WTC11 (cell line): ENCODE data around the gene CGRRF1. TPM values are rescaled to one million over a fixed set of nuclear protein-coding genes. Genes with fewer than 3 reads are reported as not detected.

Source experiments
- ATAC-seq: fragments of 200-7000 bp; cut with Tn5 transposase; 2 replicates; pipeline ENCODE4 v1.10.0; 2021; ENCODE audit warnings: mild to moderate bottlenecking, moderate library complexity
- CTCF ChIA-PET: fragments of 300-600 bp; sonication (Branson Sonifier 250); formaldehyde crosslinking; loops from one replicate; lab custom pipeline; 2021; ENCODE audit warnings: antibody characterized with exemption; lab: Charles Lee
- POLR2A ChIA-PET: fragments of 350-600 bp; sonication (Branson Sonifier 250); formaldehyde crosslinking; loops from one replicate; lab custom pipeline; 2021; ENCODE audit warnings: antibody characterized with exemption; lab: Charles Lee
- DNase-seq: peaks from one replicate; pipeline ENCODE4 v3.0.0; 2021; ENCODE audit warnings: low spot score
- H3K27ac Mint-ChIP-seq: 2 replicates; pipeline ENCODE4 v1.8.0; 2021; ENCODE audit warnings: mixed read lengths
- H3K27me3 Mint-ChIP-seq: 2 replicates; pipeline ENCODE4 v1.8.0; 2021; ENCODE audit warnings: low read depth, mild to moderate bottlenecking, moderate library complexity, mixed read lengths
- H3K36me3 Mint-ChIP-seq: 2 replicates; pipeline ENCODE4 v1.8.0; 2021; ENCODE audit warnings: mixed read lengths
- H3K4me1 Mint-ChIP-seq: 2 replicates; pipeline ENCODE4 v1.8.0; 2022; ENCODE audit warnings: mixed read lengths
- H3K4me3 Mint-ChIP-seq: 2 replicates; pipeline ENCODE4 v1.8.0; 2021; ENCODE audit warnings: mild to moderate bottlenecking, moderate library complexity, mixed read lengths
- H3K9me3 Mint-ChIP-seq: 2 replicates; pipeline ENCODE4 v1.8.0; 2021; ENCODE audit warnings: mixed read lengths
- AR ChIP-seq: fragments of 250-450 bp; sonication (Bioruptor Pico); IDR thresholded peaks from 2 replicates; pipeline ENCODE4 v1.9.0; 2021; ENCODE audit warnings: mild to moderate bottlenecking
- ATF1 ChIP-seq: sonication (generic); formaldehyde crosslinking; IDR thresholded peaks from 2 replicates; pipeline ENCODE4 v1.8.1; 2023; ENCODE audit warnings: mild to moderate bottlenecking, moderate library complexity, missing genetic modification reagents
- CREM ChIP-seq: sonication (generic); formaldehyde crosslinking; IDR thresholded peaks from 2 replicates; pipeline ENCODE4 v1.8.1; 2022; ENCODE audit warnings: mild to moderate bottlenecking, missing genetic modification reagents, moderate library complexity
- ELF4 ChIP-seq: sonication (generic); formaldehyde crosslinking; IDR thresholded peaks from 2 replicates; pipeline ENCODE4 v1.8.1; 2022; ENCODE audit warnings: low read depth, mild to moderate bottlenecking, moderate library complexity, missing genetic modification reagents
- EMX1 ChIP-seq: fragments of 250-450 bp; sonication (Bioruptor Pico); IDR thresholded peaks from 2 replicates; pipeline ENCODE4 v1.8.0; 2021; ENCODE audit warnings: mild to moderate bottlenecking
- IRF2 ChIP-seq: sonication (generic); formaldehyde crosslinking; IDR thresholded peaks from 2 replicates; pipeline ENCODE4 v1.8.0; 2022; ENCODE audit warnings: low read depth, missing genetic modification reagents, borderline replicate concordance
- PRDM15 ChIP-seq: sonication (generic); formaldehyde crosslinking; IDR thresholded peaks from 2 replicates; pipeline ENCODE4 v1.8.0; 2022; ENCODE audit warnings: missing genetic modification reagents
- SMAD3 ChIP-seq: sonication (generic); formaldehyde crosslinking; IDR thresholded peaks from 2 replicates; pipeline ENCODE4 v1.8.0; 2022; ENCODE audit warnings: missing genetic modification reagents, mild to moderate bottlenecking, borderline replicate concordance
- TCF7 ChIP-seq: sonication (generic); formaldehyde crosslinking; IDR thresholded peaks from 2 replicates; pipeline ENCODE4 v1.8.0; 2022; ENCODE audit warnings: mild to moderate bottlenecking, low read depth, missing genetic modification reagents, moderate library complexity
- ZBTB43 ChIP-seq: sonication (generic); formaldehyde crosslinking; IDR thresholded peaks from 2 replicates; pipeline ENCODE4 v1.8.1; 2023; ENCODE audit warnings: mild to moderate bottlenecking, missing genetic modification reagents
- ZNF138 ChIP-seq: sonication (generic); formaldehyde crosslinking; conservative IDR thresholded peaks from 2 replicates; pipeline ENCODE4 v1.8.1; 2022; ENCODE audit warnings: mild to moderate bottlenecking, moderate library complexity, missing genetic modification reagents
- ZNF317 ChIP-seq: sonication (generic); formaldehyde crosslinking; IDR thresholded peaks from 2 replicates; pipeline ENCODE4 v1.8.1; 2023; ENCODE audit warnings: low read depth, mild to moderate bottlenecking, moderate library complexity, missing genetic modification reagents, borderline replicate concordance
- ZNF396 ChIP-seq: fragments of 250-450 bp; sonication (Bioruptor Pico); IDR thresholded peaks from 2 replicates; pipeline ENCODE4 v1.8.0; 2021; ENCODE audit warnings: mild to moderate bottlenecking, moderate library complexity, borderline replicate concordance
- ZNF425 ChIP-seq: fragments of 250-450 bp; sonication (Bioruptor Pico); conservative IDR thresholded peaks from 2 replicates; pipeline ENCODE4 v1.9.0; 2021; ENCODE audit warnings: mild to moderate bottlenecking
- ZSCAN18 ChIP-seq: fragments of 250-450 bp; sonication (Bioruptor Pico); IDR thresholded peaks from 2 replicates; pipeline ENCODE4 v2.1.2; 2022; ENCODE audit warnings: mild to moderate bottlenecking, moderate library complexity
- total RNA-seq: library from RNA; stranded (reverse); gene quantifications from 3 replicates; pipeline ENCODE4 v1.2.3, GENCODE V29; 2021
- TF ChIP-seq, protein P1 (sequence below): sonication (generic); formaldehyde crosslinking; conservative IDR thresholded peaks from 2 replicates; pipeline ENCODE4 v1.8.1; 2022; ENCODE audit warnings: mild to moderate bottlenecking, missing genetic modification reagents

Gene CGRRF1
- total RNA-seq, 1 experiment from 2014 or later = 15.1 TPM

DNA sequence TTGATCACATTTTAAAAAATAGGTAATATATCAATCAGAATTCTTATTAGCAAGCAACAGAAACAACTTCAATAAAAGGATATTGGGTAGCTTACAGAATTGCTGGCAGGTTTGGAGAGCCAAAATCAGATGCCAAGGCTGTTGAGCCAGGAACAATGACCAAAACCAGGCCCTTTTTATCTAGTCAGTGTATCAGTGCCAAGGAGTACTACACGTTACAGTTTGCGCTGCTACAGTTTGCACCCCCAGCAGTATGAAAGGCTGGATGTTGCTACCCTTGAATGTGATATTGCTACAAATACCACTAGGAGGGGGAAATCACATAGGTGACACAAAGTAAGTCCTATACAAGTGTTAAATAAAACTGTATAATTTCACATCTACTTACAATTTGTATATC lies 19.3 kb downstream of the CGRRF1 start:
- Mint-ChIP-seq H3K4me3 (no peak overlapping the region), H3K27ac (no peak overlapping the region), H3K4me1 (peaks cover 10% of the 10 kb centered on the region), H3K9me3 (no peaks in the 10 kb centered on the region), H3K36me3 (peaks cover 8% of the 10 kb centered on the region), H3K27me3 (no peaks in the 10 kb centered on the region)
- ChIA-PET CTCF (interaction anchor here (0.6 to 0.9 kb wide), 2 partner anchors 180 to 189 kb away, joined by 3 read pairs; no protein-coding TSS in a partner anchor), POLR2A (no interaction called here)
- no peak for DNase-seq
- TF ChIP-seq ZNF425 (CRISPR knock-in tag) (no peak), ZNF138 (CRISPR knock-in tag) (no peak), PRDM15 (CRISPR knock-in tag) (no peak), ATF1 (no peak), ZSCAN18 (CRISPR knock-in tag) (no peak)
- ATAC-seq = no peak

DNA sequence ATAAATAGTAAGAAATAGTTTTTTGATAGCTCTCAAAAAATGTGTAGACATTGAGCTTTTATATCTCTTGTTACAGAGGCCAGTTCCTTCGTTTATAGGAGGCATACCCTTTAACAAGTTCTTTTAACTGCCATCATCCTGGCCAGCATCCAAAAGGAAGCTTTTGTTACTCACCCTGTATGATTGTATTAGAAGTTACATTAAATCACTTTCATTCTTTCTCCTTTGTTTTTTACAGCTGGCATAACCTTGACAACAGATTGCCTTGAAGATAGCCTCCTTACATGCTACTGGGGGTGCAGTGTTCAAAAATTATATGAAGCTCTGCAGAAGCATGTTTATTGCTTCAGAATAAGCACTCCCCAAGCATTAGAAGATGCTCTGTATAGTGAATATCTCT lies 20.1 kb downstream of the CGRRF1 start:
- Mint-ChIP-seq H3K27me3 (no peaks in the 10 kb centered on the region), H3K36me3 (peaks cover 6% of the 10 kb centered on the region), H3K4me3 (no peak overlapping the region), H3K9me3 (no peaks in the 10 kb centered on the region), H3K27ac (no peak overlapping the region), H3K4me1 (peaks cover 10% of the 10 kb centered on the region)
- ChIA-PET POLR2A (no interaction called here), CTCF (interaction anchor here (0.6 to 0.9 kb wide), 3 partner anchors 41 to 188 kb away, joined by 3 read pairs; partner anchors contain the start of gene GMFB)
- ATAC-seq (no peak), DNase-seq (no peak)
- TF ChIP-seq, protein P1, sequence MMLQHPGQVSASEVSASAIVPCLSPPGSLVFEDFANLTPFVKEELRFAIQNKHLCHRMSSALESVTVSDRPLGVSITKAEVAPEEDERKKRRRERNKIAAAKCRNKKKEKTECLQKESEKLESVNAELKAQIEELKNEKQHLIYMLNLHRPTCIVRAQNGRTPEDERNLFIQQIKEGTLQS (CRISPR knock-in tag) = no peak
- TF ChIP-seq ZBTB43 (CRISPR knock-in tag) (no peak), ZNF317 (CRISPR knock-in tag) (no peak), EMX1 (CRISPR knock-in tag) (no peak), AR (CRISPR knock-in tag) (no peak), TCF7 (no peak), SMAD3 (CRISPR knock-in tag) (no peak), IRF2 (CRISPR knock-in tag) (no peak), CREM (CRISPR knock-in tag) (no peak), ELF4 (CRISPR knock-in tag) (no peak), ZNF396 (CRISPR knock-in tag) (no peak)
